Measurements from ENCODE around the gene ST6GALNAC2.

DNA sequence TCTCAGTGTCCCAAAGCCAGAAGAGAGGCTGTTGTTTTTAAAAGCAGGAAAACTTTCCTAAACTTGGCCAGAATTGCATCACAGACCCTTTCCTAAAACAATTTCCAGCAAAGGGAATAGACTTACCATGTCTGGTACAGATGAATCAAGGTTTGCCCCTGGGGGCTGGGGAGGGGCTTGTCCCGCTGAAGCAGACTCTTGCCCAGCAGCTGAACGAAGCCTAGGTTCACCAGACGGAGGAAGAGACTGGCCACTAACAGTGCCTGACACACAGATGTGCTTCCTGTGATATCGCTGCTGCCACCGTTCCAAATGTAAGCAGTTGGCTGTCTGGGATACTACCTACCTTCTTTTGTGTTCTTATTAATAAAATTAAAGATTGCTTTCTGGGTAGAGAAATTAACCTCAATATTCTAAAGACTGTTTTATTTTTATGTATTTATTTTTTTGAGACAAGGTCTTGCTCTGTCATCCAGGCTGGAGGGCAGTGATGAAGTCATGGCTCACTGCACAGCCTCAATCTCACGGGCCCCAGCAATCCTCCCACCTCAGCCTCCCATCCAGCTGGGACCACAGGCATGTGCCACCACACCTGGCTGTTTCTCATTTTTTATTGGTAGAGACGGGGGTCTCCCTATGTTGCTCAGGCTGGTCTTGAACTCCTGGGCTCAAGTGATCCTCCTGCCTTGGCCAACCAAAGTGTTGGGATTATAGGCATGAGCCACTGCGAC, 32.3 kb downstream of the ST6GALNAC2 start:
- TF ChIP-seq CTCF (IDR thresholded peaks at IDR 0.05) = no peak
- TF ChIP-seq POLR2A (IDR thresholded peaks at IDR 0.05) = no peak

All from adrenal gland (tissue), 5 donors.